ENCODE measurements around the gene GNMT.

GNMT gene

GRCh38 chr6:43013097-43013842 is 52.7 kb downstream of the GNMT start:
- Histone ChIP-seq H4K5ac (ENCODE audit: low read length) (no peak overlapping the region), H2BK120ac (ENCODE audit: low read depth, low read length) (no peak overlapping the region), H3K27me3 (ENCODE audit: insufficient read depth, low read length, poor library complexity) (no peaks in the 10 kb centered on the region), H3K56ac (ENCODE audit: low read length) (peak overlapping the region; percentile 92), H3K23ac (ENCODE audit: low read length) (peak overlapping the region; percentile 38), H3K36me3 (ENCODE audit: control insufficient read depth, insufficient read depth, low read length) (peaks cover 23% of the 10 kb centered on the region), H4K8ac (ENCODE audit: low read depth, low read length) (peak overlapping the region; percentile 82), H3K79me2 (ENCODE audit: control insufficient read depth, insufficient read depth, low read length) (peaks cover 21% of the 10 kb centered on the region), H2BK5ac (ENCODE audit: low read length) (no peak overlapping the region), H2AK5ac (ENCODE audit: low read length) (peak overlapping the region; percentile 53), H3K4me1 (ENCODE audit: control insufficient read depth, low read depth, low read length) (peaks cover 6% of the 10 kb centered on the region), H2BK15ac (replicated peaks; ENCODE audit: low read depth) (no peak overlapping the region), H3K9ac (ENCODE audit: low read length) (peak overlapping the region; percentile 92), H3K27ac (ENCODE audit: low read depth, low read length) (peak overlapping the region; percentile 13), H3K79me1 (ENCODE audit: low read length) (peaks cover 16% of the 10 kb centered on the region), H3K18ac (ENCODE audit: low read length) (peak overlapping the region; percentile 19), H3K4ac (ENCODE audit: low read depth, low read length) (no peak overlapping the region), H3K4me3 (ENCODE audit: low read length) (peak overlapping the region; percentile 83), H3K4me2 (ENCODE audit: low read length) (peak overlapping the region; percentile 98)
- no CpG with 5 or more reads among the region's 25 CpGs for WGBS (ENCODE audit: extremely low coverage, insufficient coverage, low lambda C conversion rate)
- peak; percentile 30 for DNase-seq

All from mesendoderm (in vitro differentiated cells).